Stimulated activated CD8-positive, alpha-beta memory T cell treated with anti-CD3 and anti-CD28 coated beads, Interleukin-12 subunit alpha, Interleukin-12 subunit beta, amount 100 ng/mL, for 4 hours (primary cell): ENCODE measurements around the gene DHRS3.
"Not testable (repeated sequence)": the region's sequence is repeated elsewhere in the genome, so short reads cannot be mapped to it uniquely, and the experiment has no call there.

Source experiments
- DNase-seq: peaks from one replicate; pipeline ENCODE4 v3.0.0-alpha.2; 2020; ENCODE audit warnings: low read depth

Gene DHRS3

GRCh38 chr1:12617901-12618660, at the start of gene DHRS3:
TSS of gene DHRS3 (minus strand) at chr1:12618210. CDS start at chr1:12617348, 862 bp downstream.
- peak; percentile 54 for DNase-seq

GRCh38 chr1:12666141-12666735, 48.2 kb upstream of the DHRS3 start:
- no peak for DNase-seq

GRCh38 chr1:12665511-12665910, 47.5 kb upstream of the DHRS3 start:
- DNase-seq = no peak

GRCh38 chr1:12662556-12662955, 44.5 kb upstream of the DHRS3 start:
- no peak for DNase-seq

GRCh38 chr1:12661606-12662219, 43.7 kb upstream of the DHRS3 start:
- no peak for DNase-seq

GRCh38 chr1:12658531-12659453, 40.8 kb upstream of the DHRS3 start:
- peak; percentile 26 for DNase-seq

GRCh38 chr1:12657885-12658512, 40.0 kb upstream of the DHRS3 start:
- DNase-seq = not testable (repeated sequence)

GRCh38 chr1:12657060-12657884, 39.3 kb upstream of the DHRS3 start:
- no peak for DNase-seq

- DNase-seq = no peak
Measured at GRCh38 chr1:12656575-12656974, 38.6 kb upstream of the DHRS3 start.

- DNase-seq = no peak
Measured at GRCh38 chr1:12654657-12655056, 36.6 kb upstream of the DHRS3 start.

- DNase-seq = no peak
Measured at GRCh38 chr1:12654004-12654567, 36.1 kb upstream of the DHRS3 start.

GRCh38 chr1:12649971-12650421, 32.0 kb upstream of the DHRS3 start:
- no peak for DNase-seq

GRCh38 chr1:12648741-12649140, 30.7 kb upstream of the DHRS3 start:
- no peak for DNase-seq

GRCh38 chr1:12645401-12645800, 27.4 kb upstream of the DHRS3 start:
- not testable (repeated sequence) for DNase-seq

- no peak for DNase-seq
Measured at GRCh38 chr1:12644829-12645228, 26.8 kb upstream of the DHRS3 start.

- DNase-seq = no peak
Measured at GRCh38 chr1:12644237-12644636, 26.2 kb upstream of the DHRS3 start.

GRCh38 chr1:12643785-12644184, 25.8 kb upstream of the DHRS3 start, which contains the start of gene AADACL4:
TSS of gene AADACL4 (plus strand) at chr1:12644085. CDS start at chr1:12644547, 462 bp downstream.
- DNase-seq = no peak

- DNase-seq = no peak
Measured at GRCh38 chr1:12643079-12643478, 25.1 kb upstream of the DHRS3 start.

GRCh38 chr1:12640958-12641272, 22.9 kb upstream of the DHRS3 start:
- DNase-seq = no peak

- DNase-seq = no peak
Measured at GRCh38 chr1:12640237-12640957, 22.4 kb upstream of the DHRS3 start.
